ENCODE data around the gene GAB2. TPM values are rescaled to one million over a fixed set of nuclear protein-coding genes. Genes with fewer than 3 reads are reported as not detected.

Gene GAB2
- total and polyA plus RNA-seq, 10 of the 15 experiments (the other 5 are each of a cell fraction or from before 2014, with no cell fraction given) = 0.69 to 12.6 (median 3.8) TPM

DNA sequence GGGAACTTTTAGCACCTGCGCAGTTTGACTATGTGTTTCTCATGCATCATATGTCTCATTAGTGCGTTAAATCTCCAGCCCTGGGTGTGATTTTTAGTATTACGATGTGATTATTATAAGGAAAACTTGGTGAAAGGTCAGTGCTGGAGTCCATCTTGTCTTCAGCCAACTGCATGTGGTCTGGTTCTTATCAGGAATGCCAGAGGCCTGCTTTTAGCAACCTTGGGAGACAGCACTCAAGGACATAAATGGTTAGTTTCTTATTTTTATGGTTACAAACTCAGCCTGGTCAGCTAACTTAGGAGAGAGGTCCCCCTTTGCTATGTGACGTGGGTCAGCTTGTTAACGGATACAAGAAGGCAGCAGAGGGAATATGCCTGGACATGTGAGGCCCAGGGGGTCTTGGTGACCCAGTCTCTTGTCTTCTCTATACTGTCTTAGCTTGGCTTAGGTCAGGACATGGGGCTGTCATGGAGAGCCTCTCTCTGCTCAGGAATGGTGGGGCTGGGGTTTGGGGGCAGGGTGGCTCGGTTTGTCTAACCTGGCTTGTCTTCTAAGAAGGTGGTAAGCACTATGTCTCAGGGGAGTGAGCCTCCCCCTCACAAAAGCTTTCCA is 250.7 kb downstream of the GAB2 start:
- RAD21 ChIA-PET (ENCODE audit: unreplicated experiment) = no interaction called here
- TF ChIP-seq, protein P1, sequence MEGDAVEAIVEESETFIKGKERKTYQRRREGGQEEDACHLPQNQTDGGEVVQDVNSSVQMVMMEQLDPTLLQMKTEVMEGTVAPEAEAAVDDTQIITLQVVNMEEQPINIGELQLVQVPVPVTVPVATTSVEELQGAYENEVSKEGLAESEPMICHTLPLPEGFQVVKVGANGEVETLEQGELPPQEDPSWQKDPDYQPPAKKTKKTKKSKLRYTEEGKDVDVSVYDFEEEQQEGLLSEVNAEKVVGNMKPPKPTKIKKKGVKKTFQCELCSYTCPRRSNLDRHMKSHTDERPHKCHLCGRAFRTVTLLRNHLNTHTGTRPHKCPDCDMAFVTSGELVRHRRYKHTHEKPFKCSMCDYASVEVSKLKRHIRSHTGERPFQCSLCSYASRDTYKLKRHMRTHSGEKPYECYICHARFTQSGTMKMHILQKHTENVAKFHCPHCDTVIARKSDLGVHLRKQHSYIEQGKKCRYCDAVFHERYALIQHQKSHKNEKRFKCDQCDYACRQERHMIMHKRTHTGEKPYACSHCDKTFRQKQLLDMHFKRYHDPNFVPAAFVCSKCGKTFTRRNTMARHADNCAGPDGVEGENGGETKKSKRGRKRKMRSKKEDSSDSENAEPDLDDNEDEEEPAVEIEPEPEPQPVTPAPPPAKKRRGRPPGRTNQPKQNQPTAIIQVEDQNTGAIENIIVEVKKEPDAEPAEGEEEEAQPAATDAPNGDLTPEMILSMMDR (IDR thresholded peaks at IDR 0.05 in 2 of 3, conservative IDR thresholded peaks at IDR 0.05 in 1 of 3; ENCODE audit: control insufficient read depth in 2 of 3, extremely low read depth in 1 of 3, insufficient read depth in 1 of 3, low read depth in 3 of 3, low read length in 3 of 3) = no peak
- TF ChIP-seq RAD51 (IDR thresholded peaks at IDR 0.05) (no peak), ASH2L (IDR thresholded peaks at IDR 0.05; ENCODE audit: borderline replicate concordance, low read depth) (no peak), BHLHE40 (IDR thresholded peaks at IDR 0.05; ENCODE audit: borderline replicate concordance in 1 of 2, low read depth in 2 of 2, low read length in 1 of 2) (no peak), CBX3 (IDR thresholded peaks at IDR 0.05; ENCODE audit: borderline replicate concordance, low read depth) (no peak)
- Histone ChIP-seq H3K27ac (ENCODE audit: control insufficient read depth, insufficient read depth) (no peak overlapping the region), H3K27me3 (replicated peaks in 1 of 2; ENCODE audit: control insufficient read depth in 2 of 2, insufficient read depth in 2 of 2, low read length in 1 of 2) (no peaks in the 10 kb centered on the region), H3K9ac (ENCODE audit: control insufficient read depth, insufficient read depth, low read length) (no peak overlapping the region), H2AFZ (ENCODE audit: control insufficient read depth, low read depth, low read length) (no peak overlapping the region), H3K36me3 (ENCODE audit: control insufficient read depth in 2 of 2, insufficient read depth in 2 of 2, low read length in 1 of 2) (no peaks in the 10 kb centered on the region; a peak in 1 of 4 replicates), H3K9me3 (replicated peaks; ENCODE audit: control insufficient read depth, insufficient read depth, low read length) (no peaks in the 10 kb centered on the region), H3K4me2 (ENCODE audit: control insufficient read depth, insufficient read depth) (no peak overlapping the region), H3K4me3 (no peak overlapping the region), H4K20me1 (ENCODE audit: control insufficient read depth, insufficient read depth) (no peaks in the 10 kb centered on the region), H3K4me1 (ENCODE audit: control insufficient read depth, insufficient read depth, low read length) (no peaks in the 10 kb centered on the region), H3K79me2 (ENCODE audit: control insufficient read depth, insufficient read depth, low read length) (no peaks in the 10 kb centered on the region)
- WGBS (ENCODE audit: insufficient coverage, insufficient replicate concordance, low lambda C conversion rate, missing lambda C conversion rate) = 53% methylated on average over 6 of the region's 6 CpGs
- in situ Hi-C loops (cut with MboI) = no loop called here
- FAIRE-seq (no peak), DNase-seq (ENCODE audit: low read depth, low spot score) (no peak), ATAC-seq (no peak)
- BruUV-seq (replicated peaks) = no TSS peak
- SMC1A ChIA-PET (ENCODE audit: uncharacterized antibody, unreplicated experiment) = no interaction called here
- POLR2A ChIA-PET = no interaction called here
- CTCF ChIA-PET = no interaction called here
- intact Hi-C loops (cut with micrococcal nuclease; ENCODE audit: unreplicated experiment) = no loop called here

Other genes starting within 250 kb of the GAB2 start
- 3.4 and 3.5 TPM in 2 replicates for gene KCTD21, start 229.2 kb downstream of the GAB2 start, total RNA-seq (2014; rRNA removed)
- 3.8 and 4.1 TPM in 2 replicates for gene KCTD21, start 229.2 kb downstream of the GAB2 start, total RNA-seq (2014; rRNA removed; fragmentation: Illumina TruSeq; extraction: Trizol)
- gene KCTD21, start 229.2 kb downstream of the GAB2 start, total RNA-seq (2021) = 4.5 and 4.6 TPM in 2 replicates
- 4.4 and 4.8 TPM in 2 replicates for gene KCTD21, start 229.2 kb downstream of the GAB2 start, polyA plus RNA-seq (2011; rRNA removed)
- 4.7 and 5.4 TPM in 2 replicates for gene KCTD21, start 229.2 kb downstream of the GAB2 start, polyA plus RNA-seq (2014; fragmentation: Illumina TruSeq; extraction: Trizol)
- under 1 TPM; 0.63 to 0.73 TPM for gene KCTD21, start 229.2 kb downstream of the GAB2 start, polyA plus RNA-seq (2014; fragmentation: Nextera tagmentation; extraction: Ambion mirVana)
- gene KCTD21, start 229.2 kb downstream of the GAB2 start, polyA plus RNA-seq (2014; rRNA removed) = 4.3 and 4.5 TPM in 2 replicates
- 1 to 10 TPM; 2.1 to 2.9 TPM for gene KCTD21, start 229.2 kb downstream of the GAB2 start, polyA plus RNA-seq (2016; fragmentation: Nextera tagmentation; extraction: Ambion mirVana)
- 2.9 and 3.9 TPM in 2 replicates for gene USP35, start 228.9 kb downstream of the GAB2 start, total RNA-seq (2014; rRNA removed)
- gene USP35, start 228.9 kb downstream of the GAB2 start, total RNA-seq (2014; rRNA removed; fragmentation: Illumina TruSeq; extraction: Trizol) = 2.3 and 3.1 TPM in 2 replicates
- 5.6 and 6.4 TPM in 2 replicates for gene USP35, start 228.9 kb downstream of the GAB2 start, total RNA-seq (2021)
- 2.7 and 3.4 TPM in 2 replicates for gene USP35, start 228.9 kb downstream of the GAB2 start, polyA plus RNA-seq (2011; rRNA removed)
- gene USP35, start 228.9 kb downstream of the GAB2 start, polyA plus RNA-seq (2014; fragmentation: Illumina TruSeq; extraction: Trizol) = 1.7 and 2.5 TPM in 2 replicates
- under 1 TPM in 1 of 2 experiments, not detected in 1; 0.13 TPM for gene USP35, start 228.9 kb downstream of the GAB2 start, polyA plus RNA-seq (2014; fragmentation: Nextera tagmentation; extraction: Ambion mirVana)
- gene USP35, start 228.9 kb downstream of the GAB2 start, polyA plus RNA-seq (2014; rRNA removed) = 5.3 and 5.5 TPM in 2 replicates
- gene USP35, start 228.9 kb downstream of the GAB2 start, polyA plus RNA-seq (2016; fragmentation: Nextera tagmentation; extraction: Ambion mirVana) = under 1 TPM; 0.28 to 0.68 TPM
- 26.3 and 34.3 TPM in 2 replicates for gene NARS2, start 157.0 kb upstream of the GAB2 start, total RNA-seq (2014; rRNA removed)
- gene NARS2, start 157.0 kb upstream of the GAB2 start, total RNA-seq (2014; rRNA removed; fragmentation: Illumina TruSeq; extraction: Trizol) = 34.0 and 34.7 TPM in 2 replicates
- 23.0 and 23.3 TPM in 2 replicates for gene NARS2, start 157.0 kb upstream of the GAB2 start, total RNA-seq (2021)
- gene NARS2, start 157.0 kb upstream of the GAB2 start, polyA plus RNA-seq (2011; rRNA removed) = 38.6 and 58.8 TPM in 2 replicates
- gene NARS2, start 157.0 kb upstream of the GAB2 start, polyA plus RNA-seq (2014; fragmentation: Illumina TruSeq; extraction: Trizol) = 29.6 and 30.3 TPM in 2 replicates
- 10 to 100 TPM; 41.3 to 42.0 TPM for gene NARS2, start 157.0 kb upstream of the GAB2 start, polyA plus RNA-seq (2014; fragmentation: Nextera tagmentation; extraction: Ambion mirVana)
- gene NARS2, start 157.0 kb upstream of the GAB2 start, polyA plus RNA-seq (2014; rRNA removed) = 18.9 and 22.2 TPM in 2 replicates
- 10 to 100 TPM; 41.9 to 45.3 TPM for gene NARS2, start 157.0 kb upstream of the GAB2 start, polyA plus RNA-seq (2016; fragmentation: Nextera tagmentation; extraction: Ambion mirVana)